Stimulated activated CD4-positive, alpha-beta T cell treated with anti-CD3 and anti-CD28 coated beads, Interleukin-4, amount 100 ng/mL, for 24 hours (primary cell): ENCODE results near the gene MYDGF.
A peak's percentile ranks its signal among the peaks of the same experiment; 100 is the strongest.

Source experiments
- DNase-seq: peaks from one replicate; pipeline ENCODE4 v3.0.0-alpha.2; 2020

MYDGF gene

GRCh38 chr19:4640247-4641000 is 29.7 kb downstream of the MYDGF start:
- DNase-seq, result no peak

GRCh38 chr19:4639531-4640246 is 30.5 kb downstream of the MYDGF start:
- DNase-seq, result no peak

GRCh38 chr19:4638828-4639530 is 31.2 kb downstream of the MYDGF start, which contains the start of gene TNFAIP8L1:
TNFAIP8L1 (plus strand) TSS chr19:4639516; CDS start chr19:4651870, 12,354 bp downstream.
- peak; percentile 99 for DNase-seq

- no peak for DNase-seq
These were observed 31.8 kb downstream of the MYDGF start for GRCh38 chr19:4638317-4638716.

DNA sequence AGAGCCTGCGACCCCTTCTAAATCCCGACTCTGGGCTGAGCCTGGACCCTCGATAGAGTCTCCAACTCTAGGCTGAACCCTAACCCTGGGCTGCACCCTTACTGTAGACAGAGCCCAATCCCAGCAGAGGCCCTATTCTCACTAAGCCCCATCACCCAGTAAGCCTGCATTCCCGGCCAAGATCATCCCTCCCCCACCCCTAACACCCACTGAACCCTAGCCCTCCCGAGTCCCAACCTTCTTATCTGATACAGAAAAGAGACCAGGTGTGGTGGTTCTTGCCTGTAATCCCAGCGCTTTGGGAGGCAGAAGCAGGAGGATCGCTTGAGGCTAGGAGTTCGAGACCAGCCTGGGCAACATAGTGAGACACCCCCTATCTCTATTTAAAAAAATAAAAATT is 33.4 kb downstream of the MYDGF start:
- DNase-seq, result no peak

- DNase-seq, result peak; percentile 77
These were observed 33.9 kb downstream of the MYDGF start for GRCh38 chr19:4636151-4636717.

GRCh38 chr19:4635754-4636116 is 34.4 kb downstream of the MYDGF start:
- no peak for DNase-seq

GRCh38 chr19:4633140-4633967 is 36.8 kb downstream of the MYDGF start:
- peak; percentile 47 for DNase-seq

GRCh38 chr19:4624733-4625362 is 45.3 kb downstream of the MYDGF start:
- DNase-seq, result no peak

GRCh38 chr19:4624301-4624700 is 45.8 kb downstream of the MYDGF start:
- DNase-seq, result no peak

DNA sequence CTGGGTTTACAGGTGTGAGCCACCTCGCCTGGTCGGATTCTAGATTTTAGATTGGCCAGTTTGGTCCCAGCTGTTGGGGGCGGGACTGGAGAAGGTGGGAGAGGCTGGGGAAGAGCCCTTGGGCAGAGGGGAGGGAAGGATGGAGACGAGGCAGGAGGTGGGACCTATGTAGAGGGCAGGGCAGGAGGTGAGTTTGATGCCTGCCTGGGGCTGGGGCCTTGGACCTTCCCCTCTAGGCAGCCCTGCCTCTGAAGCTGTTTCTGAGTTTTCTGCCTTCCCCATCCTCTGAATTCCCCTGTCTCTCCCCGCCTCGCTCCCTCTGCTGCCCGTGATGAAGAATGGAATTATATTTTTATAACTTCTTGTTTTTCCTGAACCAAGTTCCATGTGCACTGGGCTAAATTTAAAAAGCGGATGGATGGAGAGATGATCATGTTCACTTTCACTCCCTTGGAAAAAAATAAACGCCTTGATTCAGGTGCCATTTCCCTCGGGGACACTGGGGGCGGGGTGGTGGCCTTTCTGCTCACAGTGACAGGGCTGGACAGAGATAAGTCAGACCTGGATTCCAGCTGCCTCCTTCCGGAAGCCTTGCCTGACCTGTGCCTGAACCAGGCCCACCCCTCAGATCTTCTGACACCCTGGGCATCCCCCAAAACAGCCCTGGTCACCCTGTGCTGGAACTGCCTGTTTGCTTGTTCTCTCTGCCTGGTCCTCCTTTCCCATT is 47.3 kb downstream of the MYDGF start:
- DNase-seq, result no peak

DNA sequence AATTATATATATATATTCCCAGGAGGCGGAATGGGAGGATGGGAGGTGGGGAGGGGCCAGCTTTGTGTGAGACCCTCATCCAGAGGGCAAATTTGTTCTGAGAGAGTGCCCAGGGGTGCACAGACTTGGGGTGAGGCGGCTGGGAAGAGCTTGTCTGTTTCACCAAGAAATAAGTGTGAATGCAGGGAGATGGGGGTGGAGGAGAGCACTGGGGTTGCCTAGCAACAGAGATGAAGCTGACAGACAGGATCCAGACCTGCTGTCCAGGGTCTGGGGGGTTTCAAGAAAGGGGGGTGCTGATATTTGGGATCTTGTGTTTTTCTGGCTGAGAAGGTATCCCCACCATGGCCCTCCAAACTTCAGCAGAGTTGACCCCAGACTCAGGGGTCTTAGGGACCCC is 49.5 kb downstream of the MYDGF start:
- no peak for DNase-seq

DNA sequence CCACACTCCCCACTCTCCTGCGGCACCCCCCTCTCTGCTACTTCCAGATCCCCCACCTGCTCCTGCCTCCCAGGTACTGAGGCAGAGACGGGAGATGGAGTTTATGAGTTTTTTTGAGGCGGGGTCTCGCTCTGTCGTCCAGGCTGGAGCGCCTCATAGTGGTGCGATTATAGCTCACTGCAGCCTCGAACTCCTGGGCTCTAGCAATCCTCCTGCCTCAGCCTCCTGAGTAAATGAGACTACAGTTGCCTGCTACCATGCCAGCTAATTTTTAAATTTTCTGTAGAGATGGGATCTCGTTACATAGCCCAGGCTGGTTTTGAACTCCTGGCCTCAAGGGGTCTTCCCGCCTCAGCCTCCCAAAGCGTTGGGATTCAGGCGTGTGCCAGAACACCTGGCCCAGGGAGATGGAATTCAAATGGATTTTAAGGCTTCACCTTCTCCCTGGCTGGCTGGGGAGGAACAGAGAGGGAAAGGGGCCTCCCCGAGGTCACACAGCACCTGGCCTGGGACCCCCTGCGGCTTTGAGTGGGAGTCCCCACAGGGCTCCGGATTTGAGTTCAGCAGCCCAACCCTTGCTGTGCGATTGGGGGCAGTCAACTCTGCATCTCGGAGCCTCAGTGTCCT is 50.4 kb downstream of the MYDGF start:
- no peak for DNase-seq

- no peak for DNase-seq
These were observed 52.1 kb downstream of the MYDGF start for GRCh38 chr19:4618019-4618418.

GRCh38 chr19:4613254-4613751 is 56.8 kb downstream of the MYDGF start:
- DNase-seq, result no peak

- DNase-seq, result no peak
These were observed 60.1 kb downstream of the MYDGF start for GRCh38 chr19:4609878-4610511.
